NCI-H2029 treated with DMSO at 0.1 percent for 48 hours (cell line): Measurements from ENCODE around the gene IGSF9.

ENCODE experiments used
- DNase-seq: peaks from one replicate; lab custom pipeline; 2025; lab: John Stamatoyannopoulos, UW

Gene IGSF9

GRCh38 chr1:159932296-159933285 lies 12.8 kb downstream of the IGSF9 start:
- DNase-seq = no peak

- DNase-seq = no peak
Observed at GRCh38 chr1:159931795-159932173, 13.6 kb downstream of the IGSF9 start.

GRCh38 chr1:159931101-159931794 lies 14.2 kb downstream of the IGSF9 start:
- DNase-seq = no peak

- no peak for DNase-seq
Observed at GRCh38 chr1:159930634-159931033, 14.8 kb downstream of the IGSF9 start.

GRCh38 chr1:159930216-159930615 lies 15.2 kb downstream of the IGSF9 start:
- no peak for DNase-seq

- DNase-seq = no peak
Observed at GRCh38 chr1:159929155-159930051, 16.0 kb downstream of the IGSF9 start.

GRCh38 chr1:159928491-159929050 lies 16.8 kb downstream of the IGSF9 start:
- no peak for DNase-seq

- DNase-seq = no peak
Observed at GRCh38 chr1:159927849-159928431, 17.5 kb downstream of the IGSF9 start.

- no peak for DNase-seq
Observed at GRCh38 chr1:159927211-159927848, 18.1 kb downstream of the IGSF9 start.

- no peak for DNase-seq
Observed at GRCh38 chr1:159925719-159926078, 19.7 kb downstream of the IGSF9 start.

- peak; percentile 19 for DNase-seq
Observed at GRCh38 chr1:159924791-159925718, 20.4 kb downstream of the IGSF9 start, which contains the start of gene TAGLN2. Gene TAGLN2 (minus strand): TSS chr1:159925507. CDS start chr1:159920509, 4,998 bp downstream.

GRCh38 chr1:159924025-159924790 lies 21.2 kb downstream of the IGSF9 start:
- no peak for DNase-seq

GRCh38 chr1:159923203-159924024 lies 22.0 kb downstream of the IGSF9 start:
- DNase-seq = peak; percentile 59

GRCh38 chr1:159922511-159923202 lies 22.8 kb downstream of the IGSF9 start:
- DNase-seq = no peak

GRCh38 chr1:159921700-159922504 lies 23.5 kb downstream of the IGSF9 start:
- DNase-seq = no peak

- no peak for DNase-seq
Observed at GRCh38 chr1:159921251-159921650, 24.2 kb downstream of the IGSF9 start.

GRCh38 chr1:159920651-159921050 lies 24.8 kb downstream of the IGSF9 start:
- no peak for DNase-seq
